HEK293 (cell line): Measurements from ENCODE around the gene TMEM63A.

Experiments
- CTCF ChIA-PET: fragments of 350-600 bp; formaldehyde crosslinking; extraction: SDS; loops from one replicate; lab custom pipeline; 2021; ENCODE audit warnings: antibody characterized with exemption; lab: Yijun Ruan, JAX
- POLR2A ChIA-PET: fragments of 300-600 bp; formaldehyde crosslinking; extraction: SDS; loops from one replicate; lab custom pipeline; 2020; ENCODE audit warnings: antibody characterized with exemption, inconsistent platforms; lab: Yijun Ruan, JAX
- H3K27ac ChIP-seq: fragments of 200-500 bp; sonication (Bioruptor generic); 2 replicates; pipeline ENCODE4 v1.5.1; 2014; ENCODE audit warnings: low read depth, low read length, control low read depth, inconsistent platforms; ENCODE audit errors: extremely low read depth
- H3K36me3 ChIP-seq, 2 experiments: fragments of 200-500 bp in 1 of 2; sonication (Bioruptor generic) in 1 of 2; 1 replicate in 1 of 2; 2 replicates in 1 of 2; pipeline ENCODE4 v1.5.1; 2014 to 2017; ENCODE audit warnings: inconsistent platforms in 2 of 2, low read length in 2 of 2; ENCODE audit not compliant: control insufficient read depth in 2 of 2, insufficient read depth in 1 of 2
- H3K4me1 ChIP-seq: fragments of 200-500 bp; sonication (Bioruptor generic); 2 replicates; pipeline ENCODE4 v1.5.1; 2014; ENCODE audit warnings: mild to moderate bottlenecking, low read length, inconsistent platforms; ENCODE audit not compliant: control insufficient read depth, insufficient read depth
- H3K4me3 ChIP-seq: 2 replicates; pipeline ENCODE4 v1.5.1; 2011; ENCODE audit warnings: low read depth, mild to moderate bottlenecking, control low read depth, low read length, moderate library complexity
- H3K9me3 ChIP-seq: fragments of 200-500 bp; sonication (Bioruptor generic); 2 replicates; pipeline ENCODE4 v1.5.1; 2014; ENCODE audit warnings: low read depth, low read length, inconsistent platforms; ENCODE audit not compliant: control insufficient read depth, insufficient read depth
- BCL11B ChIP-seq: fragments of 450-650 bp; formaldehyde crosslinking; IDR thresholded peaks from 2 replicates; pipeline ENCODE4 v1.5.1; 2016; ENCODE audit warnings: low read depth, missing biosample characterization, missing genetic modification characterization
- FEZF1 ChIP-seq: fragments of 450-650 bp; formaldehyde crosslinking; IDR thresholded peaks from 2 replicates; pipeline ENCODE4 v1.5.1; 2016; ENCODE audit warnings: missing biosample characterization, missing genetic modification characterization
- GFI1B ChIP-seq: fragments of 450-650 bp; formaldehyde crosslinking; IDR thresholded peaks from 2 replicates; pipeline ENCODE4 v1.5.1; 2016; ENCODE audit warnings: missing biosample characterization, missing genetic modification characterization
- GLIS2 ChIP-seq: fragments of 450-650 bp; formaldehyde crosslinking; IDR thresholded peaks from 2 replicates; pipeline ENCODE4 v1.5.1; 2016; ENCODE audit warnings: missing biosample characterization, missing genetic modification characterization
- IKZF3 ChIP-seq: fragments of 450-650 bp; IDR thresholded peaks from 2 replicates; pipeline ENCODE4 v1.5.0; 2018; ENCODE audit warnings: missing biosample characterization, mild to moderate bottlenecking, missing genetic modification characterization, moderate library complexity
- INSM2 ChIP-seq: fragments of 450-650 bp; formaldehyde crosslinking; IDR thresholded peaks from 2 replicates; pipeline ENCODE4 v1.5.1; 2016; ENCODE audit warnings: missing biosample characterization, missing genetic modification characterization
- KLF1 ChIP-seq: fragments of 450-650 bp; formaldehyde crosslinking; IDR thresholded peaks from 2 replicates; pipeline ENCODE4 v1.5.1; 2016; ENCODE audit warnings: missing biosample characterization, missing genetic modification characterization
- KLF16 ChIP-seq: fragments of 450-650 bp; formaldehyde crosslinking; IDR thresholded peaks from 2 replicates; pipeline ENCODE4 v1.5.1; 2017; ENCODE audit warnings: missing biosample characterization, missing genetic modification characterization
- KLF8 ChIP-seq: fragments of 450-650 bp; formaldehyde crosslinking; IDR thresholded peaks from 2 replicates; pipeline ENCODE4 v1.5.1; 2016; ENCODE audit warnings: missing biosample characterization, missing genetic modification characterization
- MEIS1 ChIP-seq: sonication (generic); formaldehyde crosslinking; IDR thresholded peaks from 2 replicates; pipeline ENCODE4 v1.8.1; 2022; ENCODE audit warnings: missing genetic modification reagents, mild to moderate bottlenecking, borderline replicate concordance
- PATZ1 ChIP-seq: fragments of 450-650 bp; formaldehyde crosslinking; IDR thresholded peaks from 2 replicates; pipeline ENCODE4 v1.5.1; 2016; ENCODE audit warnings: missing biosample characterization, missing genetic modification characterization
- SCRT1 ChIP-seq: fragments of 450-650 bp; formaldehyde crosslinking; IDR thresholded peaks from 2 replicates; pipeline ENCODE4 v1.5.1; 2016; ENCODE audit warnings: missing biosample characterization, missing genetic modification characterization, borderline replicate concordance
- SETDB1 ChIP-seq: IDR thresholded peaks from one replicate; pipeline ENCODE4 v1.6.1; 2017; ENCODE audit warnings: mild to moderate bottlenecking, low read length, moderate library complexity, mixed read lengths; ENCODE audit not compliant: insufficient read length
- SP2 ChIP-seq: fragments of 450-650 bp; formaldehyde crosslinking; IDR thresholded peaks from 2 replicates; pipeline ENCODE4 v1.5.1; 2016; ENCODE audit warnings: missing biosample characterization, missing genetic modification characterization
- SP3 ChIP-seq: fragments of 450-650 bp; formaldehyde crosslinking; IDR thresholded peaks from 2 replicates; pipeline ENCODE4 v1.5.1; 2016; ENCODE audit warnings: missing biosample characterization, missing genetic modification characterization
- TRIM28 ChIP-seq: IDR thresholded peaks from 2 replicates; pipeline ENCODE4 v1.6.1; 2011; ENCODE audit warnings: low read length, control low read depth, borderline replicate concordance
- ZBTB17 ChIP-seq: fragments of 450-650 bp; formaldehyde crosslinking; IDR thresholded peaks from 2 replicates; pipeline ENCODE4 v1.5.1; 2016; ENCODE audit warnings: missing biosample characterization, missing genetic modification characterization
- ZBTB20 ChIP-seq: fragments of 450-650 bp; formaldehyde crosslinking; IDR thresholded peaks from 2 replicates; pipeline ENCODE4 v1.5.1; 2016; ENCODE audit warnings: missing biosample characterization, missing genetic modification characterization
- ZBTB48 ChIP-seq: fragments of 450-650 bp; formaldehyde crosslinking; IDR thresholded peaks from 2 replicates; pipeline ENCODE4 v1.5.1; 2016; ENCODE audit warnings: missing biosample characterization, missing genetic modification characterization
- ZNF112 ChIP-seq: fragments of 450-650 bp; formaldehyde crosslinking; IDR thresholded peaks from 2 replicates; pipeline ENCODE4 v1.5.0; 2017; ENCODE audit warnings: missing biosample characterization, missing genetic modification characterization
- ZNF121 ChIP-seq: fragments of 450-650 bp; formaldehyde crosslinking; IDR thresholded peaks from 2 replicates; pipeline ENCODE4 v1.5.1; 2016; ENCODE audit warnings: missing biosample characterization, missing genetic modification characterization
- ZNF132 ChIP-seq: fragments of 450-650 bp; formaldehyde crosslinking; IDR thresholded peaks from 2 replicates; pipeline ENCODE4 v1.5.1; 2017; ENCODE audit warnings: missing biosample characterization, missing genetic modification characterization, borderline replicate concordance
- ZNF169 ChIP-seq: fragments of 450-650 bp; formaldehyde crosslinking; IDR thresholded peaks from 2 replicates; pipeline ENCODE4 v1.5.1; 2016; ENCODE audit warnings: missing biosample characterization, missing genetic modification characterization
- ZNF2 ChIP-seq: fragments of 450-650 bp; formaldehyde crosslinking; IDR thresholded peaks from 2 replicates; pipeline ENCODE4 v1.5.1; 2016; ENCODE audit warnings: missing biosample characterization, missing genetic modification characterization
- ZNF221 ChIP-seq: fragments of 450-650 bp; formaldehyde crosslinking; IDR thresholded peaks from 2 replicates; pipeline ENCODE4 v1.5.1; 2017; ENCODE audit warnings: missing biosample characterization, missing genetic modification characterization, borderline replicate concordance
- ZNF292 ChIP-seq: fragments of 450-650 bp; formaldehyde crosslinking; IDR thresholded peaks from 2 replicates; pipeline ENCODE4 v1.5.1; 2016; ENCODE audit warnings: low read depth, missing biosample characterization, missing genetic modification characterization, borderline replicate concordance
- ZNF350 ChIP-seq: fragments of 450-650 bp; formaldehyde crosslinking; IDR thresholded peaks from 2 replicates; pipeline ENCODE4 v1.5.0; 2017; ENCODE audit warnings: missing biosample characterization, mild to moderate bottlenecking, missing genetic modification characterization
- ZNF366 ChIP-seq: fragments of 450-650 bp; formaldehyde crosslinking; conservative IDR thresholded peaks from 2 replicates; pipeline ENCODE4 v1.5.1; 2016; ENCODE audit warnings: missing biosample characterization, missing genetic modification characterization
- ZNF394 ChIP-seq: fragments of 450-650 bp; formaldehyde crosslinking; IDR thresholded peaks from 2 replicates; pipeline ENCODE4 v1.5.1; 2016; ENCODE audit warnings: missing biosample characterization, missing genetic modification characterization, mild to moderate bottlenecking, moderate library complexity, borderline replicate concordance
- ZNF433 ChIP-seq: fragments of 450-650 bp; formaldehyde crosslinking; IDR thresholded peaks from 2 replicates; pipeline ENCODE4 v1.5.1; 2016; ENCODE audit warnings: missing biosample characterization, missing genetic modification characterization, low read depth
- ZNF510 ChIP-seq: fragments of 450-650 bp; formaldehyde crosslinking; IDR thresholded peaks from 2 replicates; pipeline ENCODE4 v1.5.1; 2018; ENCODE audit warnings: mild to moderate bottlenecking, missing genetic modification characterization, missing biosample characterization; ENCODE audit not compliant: insufficient replicate concordance
- ZNF600 ChIP-seq: fragments of 450-650 bp; formaldehyde crosslinking; IDR thresholded peaks from 2 replicates; pipeline ENCODE4 v1.5.1; 2016; ENCODE audit warnings: missing biosample characterization, missing genetic modification characterization
- ZNF626 ChIP-seq: fragments of 450-650 bp; sonication (Bioruptor Pico); formaldehyde crosslinking; IDR thresholded peaks from 2 replicates; pipeline ENCODE4 v1.5.1; 2018; ENCODE audit warnings: missing biosample characterization, missing genetic modification characterization, inconsistent platforms
- ZNF664 ChIP-seq: fragments of 450-650 bp; formaldehyde crosslinking; IDR thresholded peaks from 2 replicates; pipeline ENCODE4 v1.5.1; 2016; ENCODE audit warnings: missing biosample characterization, missing genetic modification characterization
- ZNF768 ChIP-seq: fragments of 450-650 bp; formaldehyde crosslinking; IDR thresholded peaks from 2 replicates; pipeline ENCODE4 v1.5.1; 2018; ENCODE audit warnings: missing biosample characterization, mild to moderate bottlenecking, missing genetic modification characterization
- ZNF776 ChIP-seq: fragments of 450-650 bp; formaldehyde crosslinking; IDR thresholded peaks from 2 replicates; pipeline ENCODE4 v1.5.0; 2017; ENCODE audit warnings: missing biosample characterization, missing genetic modification characterization, borderline replicate concordance
- ZSCAN30 ChIP-seq: fragments of 450-650 bp; IDR thresholded peaks from 2 replicates; pipeline ENCODE4 v1.5.1; 2018; ENCODE audit warnings: missing biosample characterization, mild to moderate bottlenecking, missing genetic modification characterization, moderate library complexity

The TMEM63A gene

GRCh38 chr1:225846331-225847310 is 35.6 kb downstream of the TMEM63A start:
- H3K36me3 ChIP-seq = peaks cover 4 to 63% of the 10 kb centered on the region in 2 experiments; a peak in 2 of 3 replicates
- POLR2A ChIA-PET = interaction anchor here (0.5 to 1.4 kb wide), 4 partner anchors 8 to 69 kb away, joined by 3 to 8 read pairs (median 4); partner anchors contain the start of genes SRP9 and TMEM63A

GRCh38 chr1:225845571-225846259 is 36.5 kb downstream of the TMEM63A start:
- peaks cover 0 to 61% of the 10 kb centered on the region in 2 experiments; a peak in 2 of 3 replicates for H3K36me3 ChIP-seq
- H3K4me1 ChIP-seq = no peaks in the 10 kb centered on the region
- no peaks in the 10 kb centered on the region for H3K9me3 ChIP-seq
- ChIA-PET POLR2A (interaction anchor here (0.6 to 1.4 kb wide), 5 partner anchors 9 to 367 kb away, joined by 3 to 8 read pairs (median 3); partner anchors contain the start of genes SRP9 and TMEM63A), CTCF (interaction anchor here (0.5 to 8.2 kb wide), 23 partner anchors 8 to 402 kb away, joined by 3 to 104 read pairs (median 4); partner anchors contain the start of genes SRP9 and TMEM63A)
- H3K27ac ChIP-seq = no peak overlapping the region; the same call in 1 of the 2 replicates
- H3K4me3 ChIP-seq = no peak overlapping the region
- TF ChIP-seq ZNF626 (tag by site-specific recombination) = no peak
- peak; percentile 95 for TF ChIP-seq ZNF2 (tag by site-specific recombination)
- no peak for TF ChIP-seq MEIS1
- peak; percentile 73; the same call in 1 of the 2 replicates for TF ChIP-seq BCL11B (tag by site-specific recombination)
- peak; percentile 77 for TF ChIP-seq GLIS2 (tag by site-specific recombination)
- peak; percentile 92 for TF ChIP-seq IKZF3 (tag by site-specific recombination)
- peak; percentile 87 for TF ChIP-seq PATZ1 (tag by site-specific recombination)
- peak; percentile 27; the same call in 1 of the 2 replicates for TF ChIP-seq ZNF600
- no peak for TF ChIP-seq ZBTB20 (tag by site-specific recombination)
- TF ChIP-seq ZNF510 (tag by site-specific recombination) = no peak
- no peak for TF ChIP-seq ZNF169
- TF ChIP-seq ZBTB48 (tag by site-specific recombination) = peak; percentile 41; the same call in 1 of the 2 replicates
- TF ChIP-seq KLF1 (tag by site-specific recombination) = peak; percentile 54; the same call in 1 of the 2 replicates
- 0 out of 2 replicates have a peak, but pooled peaks have one; percentile 34 for TF ChIP-seq ZBTB17 (tag by site-specific recombination)
- no peak for TF ChIP-seq ZNF768 (tag by site-specific recombination)
- no peak for TF ChIP-seq ZNF121 (tag by site-specific recombination)
- TF ChIP-seq SP3 (tag by site-specific recombination) = peak; percentile 47; the same call in 1 of the 2 replicates
- 0 out of 2 replicates have a peak, but pooled peaks have one; percentile 11 for TF ChIP-seq SP2 (tag by site-specific recombination)
- TF ChIP-seq KLF16 (tag by site-specific recombination) = peak; percentile 85
- TF ChIP-seq ZSCAN30 = peak; percentile 83
- 0 out of 2 replicates have a peak, but pooled peaks have one; percentile 56 for TF ChIP-seq KLF8 (tag by site-specific recombination)

More at GRCh38 chr1:225846331-225847310, 35.6 kb downstream of the TMEM63A start:
- no peaks in the 10 kb centered on the region for H3K4me1 ChIP-seq
- no peak for TF ChIP-seq ZNF776 (tag by site-specific recombination)
- no peak for TF ChIP-seq ZNF366
- TF ChIP-seq ZNF394 (tag by site-specific recombination) = no peak
- no peak for TF ChIP-seq INSM2
- no peak for TF ChIP-seq TRIM28
- no peak for TF ChIP-seq ZNF112 (tag by site-specific recombination)
- TF ChIP-seq MEIS1 = no peak
- no peak for TF ChIP-seq ZNF121 (tag by site-specific recombination)
- TF ChIP-seq ZNF221 (tag by site-specific recombination) = no peak
- TF ChIP-seq ZNF132 = no peak
- TF ChIP-seq ZNF292 (tag by site-specific recombination) = no peak
- TF ChIP-seq ZNF664 (tag by site-specific recombination) = no peak
- TF ChIP-seq SCRT1 (tag by site-specific recombination) = no peak
- TF ChIP-seq ZNF350 = no peak
- no peak for TF ChIP-seq FEZF1
- TF ChIP-seq GFI1B = no peak
- TF ChIP-seq ZNF433 (tag by site-specific recombination) = no peak
- no peak for TF ChIP-seq SETDB1
- CTCF ChIA-PET = interaction anchor here (0.5 to 8.2 kb wide), 18 partner anchors 8 to 368 kb away, joined by 3 to 104 read pairs (median 4); partner anchors contain the start of gene SRP9
- H3K27ac ChIP-seq = no peak overlapping the region
- no peak overlapping the region for H3K4me3 ChIP-seq
- H3K9me3 ChIP-seq = no peaks in the 10 kb centered on the region
